Lung (tissue), 12 donors: ENCODE results near the gene HMGA1. TPM values are rescaled to one million over a fixed set of nuclear protein-coding genes. Genes with fewer than 3 reads are reported as not detected.

Experiments
- ATAC-seq: fragments of 200-7000 bp; cut with Tn5 transposase; one replicate; pipeline ENCODE4 v1.9.1; 2020; ENCODE audit warnings: moderate number of reproducible peaks; ENCODE audit not compliant: insufficient read depth, low FRiP score
- DNase-seq, 3 donors: peaks; one replicate each; pipeline ENCODE4 v3.0.0-alpha.2; 2013 to 2017
- H3K27ac ChIP-seq, 2 donors: one replicate each; pipeline ENCODE4 v1.5.1; 2013; ENCODE audit warnings: mild to moderate bottlenecking in 2 of 2, moderate library complexity in 2 of 2, control low read depth in 1 of 2, inconsistent platforms in 1 of 2, low read depth in 1 of 2, low read length in 1 of 2
- H3K27me3 ChIP-seq, 3 donors: one replicate each; pipeline ENCODE4 v1.5.1; 2013; ENCODE audit warnings: low read length in 2 of 3; ENCODE audit not compliant: control insufficient read depth in 3 of 3, insufficient read depth in 3 of 3
- H3K36me3 ChIP-seq, 4 donors: one replicate each; pipeline ENCODE4 v1.5.1; 2013; ENCODE audit warnings: low read length in 4 of 4, mild to moderate bottlenecking in 1 of 4, moderate library complexity in 1 of 4; ENCODE audit not compliant: control insufficient read depth in 4 of 4, insufficient read depth in 4 of 4
- H3K4me1 ChIP-seq, 5 donors: one replicate each; pipeline ENCODE4 v1.5.1; 2013; ENCODE audit warnings: low read length in 5 of 5, mild to moderate bottlenecking in 2 of 5, moderate library complexity in 1 of 5; ENCODE audit not compliant: control insufficient read depth in 5 of 5, insufficient read depth in 5 of 5
- H3K4me3 ChIP-seq: one replicate; pipeline ENCODE4 v1.5.1; 2013; ENCODE audit warnings: mild to moderate bottlenecking, control low read depth, moderate library complexity
- H3K9ac ChIP-seq, 2 donors: one replicate each; pipeline ENCODE4 v1.5.1; 2013; ENCODE audit warnings: low read length in 2 of 2, control low read depth in 1 of 2; ENCODE audit not compliant: insufficient read depth in 1 of 2
- H3K9me3 ChIP-seq, 4 donors: one replicate each; pipeline ENCODE4 v1.5.1; 2013; ENCODE audit warnings: low read length in 3 of 4, mild to moderate bottlenecking in 1 of 4, moderate library complexity in 1 of 4; ENCODE audit not compliant: control insufficient read depth in 4 of 4, insufficient read depth in 3 of 4
- WGBS, 2 donors: extraction: QIAGEN DNeasy Blood & Tissue Kit; methylation state at CpG; one replicate each; pipeline ENCODE4 v1.1.7; 2013; 5-methylcytosine and 5-hydroxymethylcytosine counted together
- polyA plus RNA-seq, 2 donors: library from polyadenylated mRNA; stranded (reverse); fragments of 200-250 nt; gene quantifications; one replicate each; pipeline ENCODE4 v1.2.1, GENCODE V29; 2013
- total RNA-seq, 2 donors: library from RNA; depleted of rRNA in 1 of 2; stranded (reverse); fragments of >200 nt in 1 of 2; gene quantifications; one replicate each; pipeline ENCODE4 v1.2.1, GENCODE V29; 2014 to 2021
- TF ChIP-seq, protein P1 (sequence below): IDR thresholded peaks from 2 replicates; pipeline ENCODE4 v1.5.1; 2012; ENCODE audit warnings: mild to moderate bottlenecking; ENCODE audit errors: control extremely low read depth, extremely low read depth
- donor health status: control.
- donor health status: control.
- donor health status: Bipolar disorder and iron deficiency.
- donor health status: healthy.
- donor health status: DM: yes; HTN: yes; CAD: no.

Gene HMGA1
- total and polyA plus RNA-seq, 4 donors = 47.9 to 102 (median 96.9) TPM

DNA sequence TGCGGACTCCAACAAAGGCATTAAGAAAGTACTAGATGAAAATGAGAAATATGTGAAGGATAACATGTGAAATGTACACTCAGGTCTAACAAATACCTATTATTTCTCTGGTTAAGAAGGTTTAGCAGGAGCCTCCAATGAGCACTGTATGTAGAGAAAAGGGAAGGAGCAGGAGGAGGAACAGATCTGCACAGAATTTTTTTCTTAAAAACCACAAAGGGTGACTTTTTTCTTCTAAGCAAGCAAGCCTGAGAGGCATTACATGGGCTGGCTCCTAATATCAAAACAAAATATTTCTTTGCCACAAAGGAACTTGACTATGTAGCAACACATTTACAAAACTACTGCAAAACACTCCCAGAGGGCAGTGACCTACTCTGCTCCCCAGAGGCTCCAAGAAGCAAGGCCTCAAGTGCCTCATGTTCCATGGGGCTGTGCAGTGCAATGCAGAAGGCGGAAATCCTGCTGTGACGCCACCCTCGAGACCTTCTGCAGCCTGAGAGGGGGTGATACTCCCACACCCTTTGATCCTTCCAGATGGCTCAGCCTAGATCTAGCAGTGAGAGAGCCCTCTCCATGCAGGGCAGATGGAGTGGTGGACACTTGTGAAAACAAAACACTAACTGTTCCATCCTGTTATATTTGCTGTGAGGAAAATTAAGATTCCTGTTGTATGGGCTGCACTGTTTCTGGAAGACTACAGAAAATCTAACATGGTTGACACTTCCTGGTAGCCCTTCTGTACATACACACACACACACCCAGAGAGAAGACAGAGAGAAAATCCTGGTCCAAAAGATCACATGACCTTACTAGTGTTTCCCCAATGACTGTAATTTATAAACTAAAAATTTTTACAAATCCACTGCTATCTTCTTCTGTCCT lies 48.1 kb downstream of the HMGA1 start:
- Histone ChIP-seq H3K27me3 (no peaks in the 10 kb centered on the region), H3K9me3 (no peaks in the 10 kb centered on the region), H3K4me1 (peaks cover 0 to 34% (median 8%) of the 10 kb centered on the region in 5 donors), H3K4me3 (no peak overlapping the region), H3K9ac (no peak overlapping the region), H3K36me3 (peaks cover 2 to 17% (median 9%) of the 10 kb centered on the region in 4 donors), H3K27ac (peak overlapping the region; percentile 13 to 88)
- ATAC-seq (peak; percentile 62), DNase-seq (peak in 2 of 3 donors; percentile 8 to 40)
- 39 to 65% methylated on average over 4 of the region's 4 CpGs for WGBS, 2 donors
- TF ChIP-seq, protein P1, sequence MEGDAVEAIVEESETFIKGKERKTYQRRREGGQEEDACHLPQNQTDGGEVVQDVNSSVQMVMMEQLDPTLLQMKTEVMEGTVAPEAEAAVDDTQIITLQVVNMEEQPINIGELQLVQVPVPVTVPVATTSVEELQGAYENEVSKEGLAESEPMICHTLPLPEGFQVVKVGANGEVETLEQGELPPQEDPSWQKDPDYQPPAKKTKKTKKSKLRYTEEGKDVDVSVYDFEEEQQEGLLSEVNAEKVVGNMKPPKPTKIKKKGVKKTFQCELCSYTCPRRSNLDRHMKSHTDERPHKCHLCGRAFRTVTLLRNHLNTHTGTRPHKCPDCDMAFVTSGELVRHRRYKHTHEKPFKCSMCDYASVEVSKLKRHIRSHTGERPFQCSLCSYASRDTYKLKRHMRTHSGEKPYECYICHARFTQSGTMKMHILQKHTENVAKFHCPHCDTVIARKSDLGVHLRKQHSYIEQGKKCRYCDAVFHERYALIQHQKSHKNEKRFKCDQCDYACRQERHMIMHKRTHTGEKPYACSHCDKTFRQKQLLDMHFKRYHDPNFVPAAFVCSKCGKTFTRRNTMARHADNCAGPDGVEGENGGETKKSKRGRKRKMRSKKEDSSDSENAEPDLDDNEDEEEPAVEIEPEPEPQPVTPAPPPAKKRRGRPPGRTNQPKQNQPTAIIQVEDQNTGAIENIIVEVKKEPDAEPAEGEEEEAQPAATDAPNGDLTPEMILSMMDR = no peak

- ATAC-seq = no peak
- Histone ChIP-seq H3K9ac (no peak overlapping the region), H3K4me3 (no peak overlapping the region), H3K27ac (peak overlapping the region in 1 of 2 donors; percentile 13), H3K27me3 (no peaks in the 10 kb centered on the region), H3K4me1 (peaks cover 0 to 33% (median 8%) of the 10 kb centered on the region in 5 donors), H3K36me3 (peaks cover 2 to 17% (median 7%) of the 10 kb centered on the region in 4 donors), H3K9me3 (no peaks in the 10 kb centered on the region)
- DNase-seq = no peak
- 73 to 75% methylated on average over 4 of the region's 4 CpGs for WGBS, 2 donors
- TF ChIP-seq, protein P1 = no peak
Observed at GRCh38 chr6:34285448-34286164, 48.9 kb downstream of the HMGA1 start.

DNA sequence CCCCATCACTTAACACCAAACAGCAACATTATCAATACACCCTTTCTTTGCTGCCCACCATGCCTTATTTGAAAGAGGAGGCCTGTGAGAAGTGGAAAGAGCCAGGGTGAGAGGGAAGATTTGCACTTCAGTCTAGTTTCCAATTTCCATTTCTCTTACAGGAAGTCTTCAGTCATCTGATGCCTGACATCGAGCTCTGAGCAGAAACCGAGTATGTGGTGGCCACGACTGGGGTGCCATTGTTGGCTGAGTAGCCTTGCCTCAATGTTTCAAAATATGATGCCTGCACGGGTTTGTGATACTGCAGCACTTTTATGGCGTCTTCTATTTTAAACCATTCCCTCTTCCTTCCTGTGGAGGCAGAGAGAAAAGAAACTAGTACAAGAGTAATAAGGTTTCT lies 51.9 kb downstream of the HMGA1 start:
- no peaks in the 10 kb centered on the region for H3K9me3 ChIP-seq
- TF ChIP-seq, protein P1 = no peak
- H3K4me3 ChIP-seq = no peak overlapping the region
- H3K27ac ChIP-seq = no peak overlapping the region
- peaks cover 0 to 24% (median 8%) of the 10 kb centered on the region in 5 donors for H3K4me1 ChIP-seq
- peak in 1 of 3 donors; percentile 22 for DNase-seq
- H3K9ac ChIP-seq = no peak overlapping the region
- H3K36me3 ChIP-seq = peaks cover 9 to 33% (median 15%) of the 10 kb centered on the region in 4 donors
- WGBS, 2 donors = 8 to 37% methylated on average over 5 of the region's 5 CpGs
- no peaks in the 10 kb centered on the region for H3K27me3 ChIP-seq
- no peak for ATAC-seq
